DMS153 treated with DMSO at 0.1 percent for 48 hours (cell line): ENCODE data around the gene RPP25L.

Experiments
- DNase-seq: peaks from one replicate; lab custom pipeline; 2025; ENCODE audit not compliant: unreplicated experiment; lab: John Stamatoyannopoulos, UW

RPP25L gene

DNA sequence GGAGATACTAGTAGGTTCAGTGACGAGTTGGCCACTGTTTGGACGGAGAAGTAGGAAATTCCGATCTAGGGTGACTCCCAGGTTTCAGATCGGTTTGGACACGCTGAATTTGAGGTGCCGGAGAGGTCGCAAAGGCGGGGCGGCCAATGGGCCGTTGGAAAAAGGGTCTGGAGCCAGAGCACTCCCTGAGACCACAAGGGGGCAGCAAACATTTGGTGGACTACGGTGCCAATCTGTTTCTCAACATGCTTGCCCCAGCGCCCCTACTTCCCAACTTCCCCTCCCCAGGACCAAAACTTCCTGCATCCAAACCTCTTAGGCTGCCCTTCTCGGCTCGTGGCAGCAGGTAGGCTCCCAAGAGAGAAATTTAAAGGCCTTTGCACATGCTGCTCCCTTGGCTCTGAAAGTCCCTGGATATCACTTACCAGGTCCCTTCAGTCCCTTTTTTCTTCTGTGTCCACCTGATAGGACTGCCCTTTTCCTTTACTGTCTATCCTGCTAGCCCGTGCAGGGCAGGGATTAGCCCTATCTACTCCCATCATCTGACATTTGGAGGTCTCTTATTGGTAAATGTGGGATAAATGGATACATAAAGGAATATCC, 992 bp upstream of the RPP25L start:
- DNase-seq, result peak; percentile 26

DNA sequence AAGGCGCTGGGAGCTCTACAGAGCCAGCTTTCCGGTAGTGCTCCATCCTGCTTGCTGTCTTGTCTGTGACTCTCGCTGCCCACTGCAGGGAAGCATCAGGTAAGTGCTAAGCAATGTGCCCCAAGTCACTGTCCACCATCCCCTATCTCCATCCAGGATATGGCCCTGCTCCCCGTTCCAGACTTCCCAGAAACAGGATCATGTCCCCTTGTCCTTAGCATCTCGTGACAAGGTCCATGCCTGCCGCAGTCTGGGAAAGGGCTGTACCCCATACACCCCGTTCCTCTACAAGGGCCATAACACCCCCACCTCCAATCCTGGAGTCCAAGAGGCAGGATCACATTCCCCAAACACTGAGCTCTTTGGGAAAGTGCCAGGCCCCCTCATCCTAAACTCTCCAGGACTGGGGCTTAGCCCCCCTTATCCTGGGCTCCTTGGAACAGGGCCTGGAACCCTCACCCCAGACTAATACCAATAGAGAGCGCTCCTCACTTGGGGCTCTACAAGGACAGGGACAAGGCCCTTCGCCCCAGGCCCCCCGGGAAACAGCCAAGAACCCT, 566 bp downstream of the RPP25L start:
- no peak for DNase-seq

DNA sequence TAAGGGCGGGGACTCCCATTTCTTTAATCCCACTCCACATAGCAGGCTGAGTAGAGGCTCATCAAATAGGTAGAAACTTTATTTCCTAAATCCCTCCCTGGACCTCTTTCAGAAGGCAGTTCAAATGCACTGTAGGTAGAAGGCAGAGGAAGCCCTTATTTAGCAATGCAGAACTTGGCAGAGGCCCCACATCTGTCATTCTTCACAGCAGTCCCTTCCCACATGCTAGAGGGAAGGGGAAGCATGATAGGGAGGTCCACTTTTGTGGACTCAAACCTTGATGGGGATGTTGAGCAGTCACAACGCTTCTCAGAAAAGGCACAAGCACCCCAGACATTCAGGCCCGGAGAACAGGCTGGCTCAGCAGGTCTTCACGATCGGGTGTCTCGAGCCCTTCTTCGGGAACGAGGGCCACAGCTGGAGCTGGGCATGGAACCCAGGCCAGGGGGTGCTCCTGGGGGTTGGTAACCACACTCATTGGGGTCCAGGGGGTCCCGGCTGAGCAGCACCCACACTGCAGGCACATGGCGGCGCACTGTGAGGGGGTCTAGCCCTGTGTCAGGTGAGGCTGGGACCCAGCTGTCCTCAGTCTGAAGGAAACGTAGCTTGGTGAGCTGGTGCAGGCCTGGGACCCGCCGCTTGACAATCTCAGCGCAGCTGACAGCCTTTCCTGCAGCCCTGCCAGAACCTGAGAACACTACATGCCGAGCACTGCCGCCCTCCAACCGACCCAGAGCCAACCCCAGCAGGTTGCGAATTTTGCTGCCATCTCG, 1.3 kb downstream of the RPP25L start:
- no peak for DNase-seq

DNA sequence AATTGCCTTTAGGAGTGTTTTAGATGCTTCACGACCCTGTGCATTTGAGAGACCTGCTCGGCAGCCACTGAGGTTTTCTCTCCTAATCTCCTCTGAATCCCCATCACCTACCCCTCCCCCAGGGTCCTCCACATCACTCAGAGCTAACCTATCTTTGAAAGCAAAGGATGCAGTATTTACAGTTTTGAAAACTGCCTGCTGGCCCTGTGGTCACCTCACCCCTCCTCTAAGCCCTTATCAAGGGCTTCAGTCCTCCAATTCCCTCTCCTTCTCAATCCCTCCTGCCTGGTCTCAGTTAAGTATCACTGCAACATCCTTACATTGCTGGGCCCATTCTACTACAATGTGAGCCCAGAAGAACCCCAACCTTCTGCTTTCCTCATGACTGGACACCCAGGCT, 4.6 kb downstream of the RPP25L start:
- no peak for DNase-seq

DNA sequence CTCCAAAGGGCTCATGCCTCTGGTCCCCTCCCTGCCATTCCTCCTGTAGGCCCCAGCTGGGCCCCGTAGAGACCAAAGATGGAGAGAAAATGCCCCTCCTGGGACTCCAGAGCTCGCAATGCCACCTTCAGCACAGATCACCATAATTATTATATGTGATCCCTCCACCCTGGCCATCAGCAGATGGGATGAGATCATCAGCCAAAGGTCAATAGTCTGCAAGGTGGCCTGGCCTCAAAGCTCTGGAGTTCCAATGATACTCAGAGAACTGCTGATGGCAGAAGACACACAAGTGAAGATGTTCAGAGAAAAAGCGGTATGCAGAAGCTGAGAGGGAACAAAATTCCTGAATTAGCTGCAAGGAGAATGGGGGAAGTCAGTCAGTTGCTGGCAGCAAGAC, 5.0 kb downstream of the RPP25L start:
- no peak for DNase-seq

DNA sequence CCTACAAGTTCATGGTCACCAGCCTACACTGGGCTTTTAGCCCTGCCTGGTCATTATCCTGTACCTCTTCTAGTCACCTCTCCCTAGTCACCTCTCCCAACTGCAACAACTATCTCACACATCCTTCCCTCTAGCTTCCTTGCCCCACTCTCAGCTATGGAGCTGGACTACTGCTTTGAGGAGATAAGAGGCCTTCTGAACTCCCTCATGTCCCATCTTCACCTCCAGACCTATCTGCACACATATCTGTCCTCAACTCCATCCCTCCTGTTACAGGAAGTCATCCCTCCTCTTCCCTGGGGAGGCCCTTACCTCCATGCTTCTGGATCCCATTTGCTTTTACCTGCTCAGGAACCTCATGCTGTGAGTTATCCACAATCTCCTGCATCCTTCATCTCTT, 5.7 kb downstream of the RPP25L start:
- DNase-seq, result no peak

DNA sequence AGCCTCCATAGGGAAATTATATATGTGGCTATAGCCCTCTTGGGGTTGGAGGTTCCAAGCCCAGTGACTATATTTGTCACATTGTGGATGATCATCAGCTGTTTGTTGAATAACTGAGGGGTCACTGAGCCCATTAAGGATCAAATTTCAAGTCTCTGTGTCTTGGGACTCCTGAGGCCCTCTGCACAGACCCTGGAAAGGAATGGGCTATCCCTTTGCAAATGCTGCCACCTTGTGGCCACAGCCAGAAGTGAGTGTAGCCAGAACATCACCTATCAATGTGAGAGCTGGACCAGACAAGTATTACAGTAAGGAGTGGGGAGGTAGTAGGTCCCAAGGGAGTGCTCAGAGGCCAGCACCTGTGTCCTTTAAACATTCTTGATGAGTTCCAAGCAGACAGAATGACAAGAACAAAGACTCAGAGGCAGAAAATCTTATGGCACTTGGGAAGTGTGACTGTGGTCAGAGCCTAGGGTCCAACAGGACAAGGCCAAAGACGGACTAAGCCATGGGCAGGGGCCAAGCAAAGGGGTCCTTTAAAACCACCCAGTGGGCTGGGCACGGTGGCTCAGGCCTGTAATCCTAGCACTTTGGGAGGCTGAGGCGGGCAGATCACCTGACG, 8.2 kb downstream of the RPP25L start:
- peak; percentile 71 for DNase-seq

DNA sequence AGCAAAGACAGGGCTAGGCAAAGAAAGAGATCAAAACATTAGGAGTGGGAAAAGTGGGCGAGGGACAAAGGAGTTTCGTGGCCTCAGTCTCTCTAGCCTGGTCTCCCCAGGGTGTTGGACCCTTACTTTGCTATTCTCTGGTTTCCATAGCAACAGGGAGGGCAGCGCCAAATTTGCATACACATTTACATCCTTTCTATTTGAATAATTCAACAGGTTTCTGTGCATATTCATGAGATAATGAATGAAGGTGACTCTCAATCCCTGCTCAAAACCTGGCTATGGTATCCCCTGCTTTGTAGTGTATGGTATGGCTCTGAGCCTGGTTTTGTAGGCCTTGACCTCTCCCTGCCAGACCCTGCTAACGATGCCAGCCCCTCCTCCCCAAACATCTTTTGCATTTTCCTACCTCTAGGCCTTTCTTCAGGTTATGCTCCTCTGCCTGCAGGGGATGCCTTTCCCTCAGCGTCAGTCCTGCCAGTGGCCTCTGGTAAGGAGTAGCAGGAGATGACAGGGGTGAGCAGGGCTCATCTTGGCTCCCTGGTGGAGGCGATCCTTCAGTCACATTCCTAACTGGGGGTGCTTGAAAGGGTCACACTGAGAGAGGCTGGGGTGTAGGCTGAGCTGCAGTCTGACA, 9.8 kb downstream of the RPP25L start:
- DNase-seq, result no peak

DNA sequence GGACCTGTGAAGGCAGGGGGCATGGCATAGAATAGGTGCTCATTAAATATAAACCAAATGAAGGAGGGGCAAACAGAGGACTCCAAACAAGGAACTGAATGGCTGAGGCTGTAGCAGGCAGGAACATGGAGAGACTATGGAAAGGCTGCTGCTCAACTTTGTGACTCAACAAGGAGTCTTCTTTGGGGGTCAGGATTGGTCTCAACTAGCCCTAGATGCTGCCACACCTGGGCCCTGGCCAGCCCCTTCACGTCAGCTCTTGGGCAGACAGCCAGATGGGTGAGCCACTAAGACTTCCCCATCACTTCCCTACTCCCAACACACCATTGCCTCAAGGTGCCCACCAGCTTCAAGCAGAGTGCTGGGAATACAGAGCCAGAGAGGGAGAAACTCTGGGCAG, 11.0 kb downstream of the RPP25L start:
- no peak for DNase-seq

DNA sequence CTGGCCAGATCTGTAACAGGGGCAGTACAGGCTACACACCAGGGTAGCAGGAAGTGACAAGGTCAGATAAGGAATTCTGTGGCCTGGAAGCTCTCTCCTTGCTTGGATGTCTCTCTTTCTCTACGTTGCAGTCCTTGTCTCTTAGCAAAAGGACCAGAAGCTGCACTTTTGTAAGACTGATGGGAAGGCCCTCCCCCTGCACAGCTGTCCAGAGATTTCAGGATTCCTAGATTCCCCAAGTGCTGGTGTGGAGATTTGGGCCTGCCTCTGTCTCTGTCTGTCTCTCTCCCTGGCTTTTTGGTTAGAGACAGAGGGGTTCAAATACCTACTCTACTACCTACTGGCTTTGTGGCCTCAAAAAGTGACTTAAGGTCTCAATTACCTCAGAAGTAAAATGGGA, 12.4 kb downstream of the RPP25L start:
- DNase-seq, result no peak

DNA sequence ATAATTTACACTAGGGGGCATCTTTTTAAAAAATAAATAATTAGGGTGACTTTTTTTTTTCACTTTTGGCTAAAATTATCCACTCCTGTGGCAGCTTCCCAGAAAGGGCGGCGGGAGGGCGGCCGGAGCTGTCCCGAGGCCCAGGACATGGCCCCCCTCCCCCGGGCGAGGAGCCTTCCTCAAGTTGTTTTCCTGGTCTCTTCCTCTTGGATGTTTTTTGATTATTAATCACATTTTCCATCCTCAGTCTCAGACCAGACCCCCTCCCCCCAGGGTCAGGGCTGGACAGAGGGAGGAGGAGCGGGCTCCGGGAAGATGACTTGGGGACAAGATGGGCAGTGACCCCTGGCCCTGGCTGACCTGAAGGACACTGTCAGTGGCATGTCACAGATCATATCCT, 17.7 kb downstream of the RPP25L start:
- no peak for DNase-seq

DNA sequence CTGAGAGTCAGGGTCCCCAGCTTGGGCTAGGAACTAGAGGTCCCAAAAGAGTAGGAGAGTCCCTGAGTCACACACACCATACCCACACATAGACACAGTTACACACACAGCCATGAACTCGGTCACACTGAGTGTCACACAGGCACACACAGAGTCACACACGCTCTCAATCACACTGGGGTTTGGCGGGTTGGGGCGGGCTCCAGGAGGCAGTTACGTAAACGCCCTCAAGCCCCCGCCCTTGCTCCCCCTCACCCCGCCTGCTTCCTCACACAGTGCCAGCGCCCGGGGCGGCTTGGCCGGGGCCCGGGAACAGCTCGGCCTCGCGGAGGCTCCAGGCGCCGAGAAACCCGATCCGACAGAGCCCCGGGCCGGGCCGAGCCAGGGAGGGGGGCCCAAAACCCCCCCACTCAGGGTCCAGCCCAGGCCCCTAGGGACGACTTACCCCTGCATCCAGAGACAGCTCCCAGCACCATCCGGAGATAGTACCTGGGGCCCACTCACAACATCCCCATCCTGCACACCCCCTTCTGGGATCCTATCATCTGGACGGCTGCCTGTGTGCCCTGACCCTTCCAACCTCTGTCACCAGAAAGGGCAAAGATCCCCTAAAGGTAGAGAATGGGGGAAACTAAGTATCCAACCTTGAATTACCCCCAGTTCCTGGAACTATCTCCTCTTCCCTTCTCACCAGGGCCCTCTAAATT, 18.8 kb downstream of the RPP25L start:
- no peak for DNase-seq

DNA sequence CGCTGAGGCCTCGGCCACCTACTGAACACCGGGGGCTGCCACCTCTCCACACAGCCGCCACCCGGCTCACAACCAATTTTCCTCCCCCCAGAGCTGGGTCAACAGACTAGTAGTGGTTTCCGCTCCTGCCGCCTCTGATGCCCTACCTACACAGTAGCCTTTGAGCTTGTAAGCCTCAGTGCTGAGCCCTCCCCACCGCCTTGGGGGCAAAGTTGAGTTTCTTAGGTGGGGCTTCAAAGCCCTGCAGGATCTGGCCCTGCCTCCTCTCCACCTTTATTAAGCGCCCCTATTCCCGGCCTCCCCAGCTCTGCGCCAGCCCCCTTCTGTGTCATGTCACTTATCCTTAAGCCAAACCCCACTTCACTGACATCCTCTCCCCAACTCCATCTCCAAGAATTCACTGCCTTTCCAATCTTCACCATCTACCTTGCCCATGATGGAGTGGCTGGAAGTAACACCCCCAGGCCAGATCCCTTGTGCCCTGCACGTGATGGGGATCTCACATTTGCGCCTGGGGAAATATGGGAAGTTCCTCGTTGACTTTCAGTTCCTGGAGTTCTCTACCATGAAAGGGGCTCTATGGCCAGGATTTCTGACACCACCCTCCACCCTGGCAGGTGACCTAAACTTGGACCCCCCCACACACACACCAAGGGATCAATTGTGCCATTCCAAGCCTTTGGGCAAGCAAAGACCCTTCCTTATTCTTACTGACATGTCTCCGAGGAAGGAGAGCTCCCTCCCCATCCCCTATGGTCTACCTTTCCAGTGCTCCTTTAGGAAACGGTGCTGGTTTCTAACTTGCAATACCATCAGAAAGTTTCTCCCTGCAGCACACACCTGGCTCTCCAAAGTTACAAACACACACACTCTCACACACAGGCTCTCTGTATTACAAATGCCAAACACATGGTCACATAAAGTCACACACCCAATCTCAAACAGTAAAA, 19.7 kb downstream of the RPP25L start:
- no peak for DNase-seq

DNA sequence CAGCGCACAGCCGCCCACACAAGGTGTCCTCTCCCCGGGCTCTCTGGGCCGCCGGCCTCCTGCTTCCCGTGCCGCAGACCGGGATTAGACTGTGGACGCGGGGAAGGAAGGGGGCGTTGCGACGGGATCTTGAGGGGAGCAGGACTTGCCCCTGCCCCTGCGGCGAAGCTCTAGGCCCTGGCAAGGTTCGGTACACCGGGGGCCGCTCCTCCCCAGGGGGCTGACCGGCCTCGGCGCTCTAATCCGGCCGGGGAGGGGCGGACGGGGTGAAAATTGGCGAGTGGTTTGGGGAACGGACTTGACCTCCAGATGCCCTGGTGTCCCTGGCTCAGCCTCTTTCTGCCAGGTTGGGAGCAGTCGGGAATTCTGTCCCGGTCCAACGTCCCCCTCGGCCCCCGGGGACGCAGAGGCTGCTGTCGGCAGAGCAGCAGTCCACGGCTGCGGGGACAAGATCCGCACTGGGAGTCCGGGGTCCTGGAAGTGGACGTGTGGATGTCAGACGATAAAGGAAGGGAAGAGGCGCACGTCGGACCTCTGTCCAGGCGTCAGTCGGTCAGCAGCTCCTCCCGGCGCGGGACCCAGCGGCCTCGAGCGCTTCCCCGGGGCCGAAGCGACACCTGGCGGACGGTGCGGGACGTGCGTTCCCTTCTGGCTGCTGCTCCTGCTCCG, 20.5 kb downstream of the RPP25L start:
- DNase-seq, result peak; percentile 64

DNA sequence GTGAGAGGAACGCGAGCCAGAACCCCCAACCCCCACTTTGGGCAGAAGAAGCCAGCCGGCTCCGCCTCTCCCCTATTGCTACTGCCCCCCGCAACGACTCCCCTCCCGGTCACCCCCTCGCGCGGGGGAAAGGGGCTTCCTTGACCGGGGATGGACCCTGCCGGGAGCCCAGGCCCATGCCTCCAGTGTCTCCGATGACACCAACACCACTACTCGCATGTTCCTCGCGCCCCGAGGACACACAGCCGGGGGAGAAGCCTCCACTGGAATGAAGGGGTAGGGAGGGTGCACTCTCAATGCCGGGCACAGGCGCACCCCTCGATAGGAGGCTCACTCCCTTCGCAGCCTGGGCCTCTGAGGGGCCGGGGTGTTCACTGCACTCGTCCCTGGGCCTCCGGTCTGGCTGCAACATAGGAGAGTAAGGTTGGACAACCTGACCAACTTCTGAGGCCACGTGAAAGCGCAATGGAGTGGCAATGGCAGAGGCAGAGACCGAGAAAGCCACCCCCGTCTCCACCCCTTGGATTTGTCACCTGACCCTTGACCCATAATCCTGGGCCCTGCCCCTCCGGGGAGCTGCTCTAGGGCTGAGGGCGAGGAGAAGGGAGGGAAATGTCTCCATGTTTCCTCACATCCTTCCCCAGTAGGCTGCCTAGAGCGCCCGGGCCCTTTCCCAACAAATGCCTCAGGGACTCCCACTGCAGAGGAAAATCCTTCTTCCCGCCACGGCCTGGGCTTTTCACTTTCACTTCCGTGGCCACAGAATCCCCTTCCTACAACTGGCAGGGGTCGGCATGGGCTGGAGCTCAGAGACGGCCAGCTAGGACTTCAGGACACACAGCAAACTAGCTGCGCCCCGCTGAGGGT, 21.3 kb downstream of the RPP25L start:
- DNase-seq, result no peak

DNA sequence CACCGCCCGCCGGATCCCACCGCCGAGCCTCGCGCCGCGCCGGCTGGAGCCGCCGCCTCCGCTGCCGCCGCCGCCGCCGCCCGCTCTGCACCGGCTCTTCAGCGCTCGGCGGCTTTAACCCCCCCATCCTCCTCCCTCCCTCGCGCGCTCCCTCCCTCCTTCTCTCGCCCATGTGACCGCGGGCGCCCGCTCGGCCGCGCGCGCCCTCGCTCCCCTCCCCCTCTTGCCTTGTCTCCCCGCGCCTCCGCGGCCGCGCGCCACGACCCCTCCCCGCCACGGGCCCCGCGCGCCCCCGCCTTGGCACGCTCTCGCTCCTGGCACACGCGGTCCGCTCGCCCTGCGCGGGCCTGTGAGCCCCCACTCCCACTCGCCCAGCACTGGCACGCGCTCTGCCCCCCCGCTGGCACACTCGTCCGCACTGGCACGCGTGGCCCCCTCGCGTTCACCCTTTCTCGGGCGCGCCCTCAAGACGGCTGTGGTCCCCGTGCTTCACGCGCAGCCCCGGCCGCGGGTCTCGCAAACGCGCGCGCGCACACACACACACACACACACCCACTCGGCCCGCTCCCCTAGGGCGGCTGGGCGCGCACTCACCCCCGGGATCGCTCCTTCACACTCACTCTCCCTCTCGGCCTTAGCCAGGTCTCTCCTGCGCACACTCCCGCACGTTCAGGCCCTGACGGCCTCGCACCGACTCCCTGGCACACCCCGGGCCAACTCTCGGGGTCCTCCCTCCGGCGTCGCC, 22.1 kb downstream of the RPP25L start, which contains the start of gene CNTFR:
TSS of gene CNTFR (minus strand) at position 89 of the 745 bp plus-strand sequence. CDS start 20,743 bp downstream, outside the sequence.
- DNase-seq, result no peak
